GDM1 (cell line): ENCODE results near the gene ZXDC.

Experiments used
- DNase-seq: peaks from one replicate; lab custom pipeline; 2025; lab: John Stamatoyannopoulos, UW

The ZXDC gene

GRCh38 chr3:126512026-126512425 is 36.3 kb upstream of the ZXDC start:
- DNase-seq: no peak

GRCh38 chr3:126511291-126511690 is 35.6 kb upstream of the ZXDC start:
- DNase-seq: no peak

- DNase-seq: no peak
Observed at GRCh38 chr3:126510308-126510910, 34.7 kb upstream of the ZXDC start.

- no peak for DNase-seq
Observed at GRCh38 chr3:126509597-126510307, 34.1 kb upstream of the ZXDC start.

- no peak for DNase-seq
Observed at GRCh38 chr3:126508564-126508964, 32.9 kb upstream of the ZXDC start.

GRCh38 chr3:126507886-126508285 is 32.2 kb upstream of the ZXDC start:
- no peak for DNase-seq

- DNase-seq: no peak
Observed at GRCh38 chr3:126503701-126504100, 28.0 kb upstream of the ZXDC start.

GRCh38 chr3:126502656-126503055 is 27.0 kb upstream of the ZXDC start:
- no peak for DNase-seq

- DNase-seq: no peak
Observed at GRCh38 chr3:126501736-126502135, 26.0 kb upstream of the ZXDC start.

GRCh38 chr3:126501054-126501453 is 25.4 kb upstream of the ZXDC start:
- no peak for DNase-seq

GRCh38 chr3:126500016-126500415 is 24.3 kb upstream of the ZXDC start:
- no peak for DNase-seq

- DNase-seq: no peak
Observed at GRCh38 chr3:126499401-126499800, 23.7 kb upstream of the ZXDC start.

GRCh38 chr3:126498929-126499328 is 23.2 kb upstream of the ZXDC start:
- no peak for DNase-seq

- DNase-seq: no peak
Observed at GRCh38 chr3:126498461-126498860, 22.8 kb upstream of the ZXDC start.

GRCh38 chr3:126497956-126498355 is 22.3 kb upstream of the ZXDC start:
- no peak for DNase-seq

GRCh38 chr3:126496894-126497850 is 21.5 kb upstream of the ZXDC start:
- peak; percentile 21 for DNase-seq

GRCh38 chr3:126495786-126496185 is 20.1 kb upstream of the ZXDC start:
- DNase-seq: no peak

GRCh38 chr3:126494970-126495230 is 19.2 kb upstream of the ZXDC start:
- no peak for DNase-seq

GRCh38 chr3:126494204-126494969 is 18.7 kb upstream of the ZXDC start:
- DNase-seq: no peak

- no peak for DNase-seq
Observed at GRCh38 chr3:126493739-126494138, 18.0 kb upstream of the ZXDC start.

GRCh38 chr3:126493051-126493450 is 17.4 kb upstream of the ZXDC start:
- no peak for DNase-seq
